ENCODE results near the gene TRIB2. TPM values are rescaled to one million over a fixed set of nuclear protein-coding genes. Genes with fewer than 3 reads are reported as not detected.
"Not testable (repeated sequence)": the region's sequence is repeated elsewhere in the genome, so short reads cannot be mapped to it uniquely, and the experiment has no call there.

Gene TRIB2
- 11.3 and 12.3 TPM in 2 replicates for total RNA-seq
- polyA plus RNA-seq (2012): 15.2 TPM

DNA sequence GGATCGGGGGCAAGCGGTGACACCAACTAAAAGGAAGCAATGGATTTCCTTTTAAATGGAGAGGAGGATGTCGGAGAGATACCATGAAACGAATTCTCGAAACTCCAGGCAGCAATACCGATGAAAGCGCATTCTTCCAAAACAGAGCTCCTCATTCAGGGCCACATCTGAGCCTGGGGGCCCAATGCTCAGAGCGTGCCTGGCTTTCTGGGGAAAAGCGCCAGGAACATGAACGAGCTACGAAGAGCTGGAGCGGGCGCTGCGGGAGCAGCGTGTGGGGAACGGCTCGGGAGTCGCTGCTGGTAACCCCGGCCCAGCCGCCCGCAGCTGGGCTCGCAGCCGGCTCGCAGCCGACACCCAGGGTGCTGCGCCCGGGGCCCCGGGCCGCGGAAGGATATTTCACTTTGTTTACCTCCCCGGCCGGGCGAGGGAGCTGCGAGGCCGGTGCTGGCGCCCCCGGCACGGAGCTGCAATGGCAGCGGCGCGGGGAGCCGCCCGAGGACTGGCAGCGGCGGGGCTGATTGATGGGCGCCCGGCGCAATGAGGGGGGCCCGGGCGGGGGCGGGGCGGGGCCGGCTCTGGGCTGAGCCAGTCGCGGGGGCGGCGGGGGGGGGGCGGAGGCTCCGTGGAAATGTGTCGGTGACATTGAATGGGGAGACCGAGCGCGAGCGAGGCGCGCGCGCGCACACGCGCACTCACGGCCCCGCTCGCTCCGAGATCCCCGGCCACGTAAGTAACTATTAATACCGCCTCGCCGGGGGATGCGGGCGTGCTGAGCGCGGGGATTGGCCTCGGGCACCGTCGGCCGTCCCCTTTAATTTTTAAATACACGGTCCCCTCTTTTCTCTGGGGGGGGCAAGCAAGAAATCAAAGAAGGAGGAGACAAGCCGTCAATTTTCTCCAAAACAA, at the start of gene TRIB2:
Gene TRIB2 (plus strand): TSS at position 655 of the 909 bp plus-strand sequence. CDS start 1,372 bp downstream, outside the sequence.
- peak; percentile 90 for DNase-seq (ENCODE audit: low read depth)

DNA sequence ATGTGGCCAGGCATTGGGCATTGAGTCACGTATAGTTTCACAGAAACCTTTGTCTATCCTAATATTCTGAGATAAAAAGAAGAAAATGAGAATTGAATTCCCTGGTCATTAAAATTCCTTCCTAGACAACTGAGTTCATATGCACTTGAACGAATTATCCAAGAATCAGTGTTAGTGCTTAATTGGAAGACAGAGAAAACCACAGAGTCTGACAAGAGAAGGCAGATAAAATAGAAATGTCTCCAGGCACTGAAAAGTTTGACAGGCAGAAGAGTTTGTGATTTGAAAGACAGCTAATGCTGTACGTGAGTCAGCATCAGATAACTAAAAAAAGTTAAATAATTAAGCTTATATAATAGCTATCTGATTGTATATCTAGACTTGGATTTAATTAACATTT, 47.7 kb upstream of the TRIB2 start:
- no peak for DNase-seq (ENCODE audit: low read depth)

DNA sequence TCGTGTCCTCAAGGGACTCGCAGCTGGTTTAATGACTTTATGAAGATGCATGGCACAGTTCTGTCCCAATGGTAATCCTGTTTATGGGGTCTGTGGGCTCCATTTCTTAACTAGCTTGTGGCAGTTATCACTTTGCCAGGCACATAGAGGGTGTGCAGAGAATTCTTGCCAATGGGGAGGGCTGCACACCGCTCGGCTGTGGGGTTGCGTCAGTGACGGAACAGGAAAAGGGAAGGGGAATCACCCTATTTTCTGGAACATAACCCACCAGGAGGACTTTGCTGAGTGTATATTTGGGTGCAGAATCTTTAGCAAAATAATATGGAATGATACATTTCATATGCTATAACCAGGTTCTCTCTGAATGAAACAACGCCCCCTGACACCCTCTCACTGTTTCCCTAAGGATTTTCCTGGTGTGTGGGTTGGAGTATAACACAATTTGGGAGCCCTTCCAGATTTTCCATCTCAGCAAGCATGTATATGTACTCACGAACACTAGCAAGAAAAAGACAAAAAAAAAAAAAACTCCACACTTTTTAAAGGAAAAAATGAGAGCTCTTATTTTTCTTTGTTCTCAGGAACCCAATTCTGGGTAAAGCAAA, 43.9 kb upstream of the TRIB2 start:
- no peak for DNase-seq (ENCODE audit: low read depth)

DNA sequence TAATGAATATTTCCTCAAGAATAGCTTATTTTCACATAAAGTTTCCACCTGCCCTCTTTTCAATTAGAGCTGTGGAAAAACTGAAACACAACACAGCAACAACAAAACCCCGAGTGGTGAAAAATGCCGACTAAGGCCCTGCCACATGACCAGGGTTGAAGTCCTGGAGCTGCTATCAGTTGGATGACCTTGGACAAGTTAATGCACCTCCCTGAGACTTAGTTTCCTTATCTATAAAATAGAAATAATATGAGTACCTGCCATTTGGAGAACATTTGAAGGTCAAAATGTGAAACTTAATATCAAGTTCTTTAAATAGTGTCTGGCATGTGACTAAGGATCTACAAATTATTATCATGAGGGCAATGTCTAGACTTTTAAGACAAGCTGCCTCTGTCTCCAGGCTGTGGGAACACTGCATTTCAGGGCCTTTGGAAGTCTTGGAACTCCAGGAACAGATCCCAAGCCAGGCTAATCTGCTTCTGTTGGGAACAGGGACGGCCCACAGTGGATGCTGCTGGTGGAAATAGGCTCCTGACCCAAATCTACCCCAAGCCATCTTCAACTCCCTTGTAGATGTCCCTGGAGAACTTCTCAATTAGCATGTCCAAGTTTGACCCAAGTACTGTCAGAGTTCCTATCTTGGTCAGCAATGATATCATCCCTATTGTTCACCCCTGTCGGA, 42.0 kb upstream of the TRIB2 start:
- no peak for DNase-seq (ENCODE audit: low read depth)

DNA sequence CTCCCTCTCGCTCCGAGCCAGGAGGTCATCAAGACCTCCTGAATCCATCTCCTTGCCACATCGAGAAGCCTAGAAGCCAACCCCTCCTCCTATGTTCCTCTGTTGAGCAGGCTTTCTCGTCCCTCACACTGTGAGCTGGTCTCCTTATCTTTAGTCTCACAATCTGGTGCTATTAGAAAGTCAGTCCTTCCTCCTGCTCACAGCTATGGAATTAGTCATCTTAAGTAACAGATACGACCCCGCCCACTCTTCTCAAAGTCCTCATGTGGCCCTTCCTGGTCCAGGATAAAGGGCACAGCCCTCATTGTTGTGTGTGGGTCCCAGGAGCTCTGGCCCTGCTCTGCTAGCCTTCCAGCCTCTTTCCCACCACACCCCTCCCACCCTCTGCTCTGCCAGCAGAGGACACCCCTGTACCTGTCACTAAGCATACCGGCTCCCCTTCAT, 41.4 kb upstream of the TRIB2 start:
- DNase-seq (ENCODE audit: low read depth): no peak

DNA sequence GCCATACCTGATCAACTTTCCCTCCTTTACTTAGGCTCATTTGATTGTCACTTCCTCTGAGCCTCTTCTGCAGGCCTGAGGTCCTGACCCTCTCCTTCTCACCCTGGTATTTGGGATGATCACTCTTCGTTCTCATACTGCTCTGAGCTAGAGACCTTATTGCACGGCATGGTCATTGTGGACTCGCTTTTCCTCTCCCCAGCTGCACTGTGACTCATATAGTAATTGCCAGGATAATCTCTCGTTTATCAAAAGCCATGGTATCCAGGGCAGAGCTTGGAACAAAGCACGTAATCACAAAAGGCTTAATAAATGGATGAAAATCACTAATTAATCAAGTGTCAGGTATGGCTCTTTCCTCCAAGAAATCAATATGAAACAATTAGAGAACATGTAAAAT, 40.9 kb upstream of the TRIB2 start:
- no peak for DNase-seq (ENCODE audit: low read depth)

DNA sequence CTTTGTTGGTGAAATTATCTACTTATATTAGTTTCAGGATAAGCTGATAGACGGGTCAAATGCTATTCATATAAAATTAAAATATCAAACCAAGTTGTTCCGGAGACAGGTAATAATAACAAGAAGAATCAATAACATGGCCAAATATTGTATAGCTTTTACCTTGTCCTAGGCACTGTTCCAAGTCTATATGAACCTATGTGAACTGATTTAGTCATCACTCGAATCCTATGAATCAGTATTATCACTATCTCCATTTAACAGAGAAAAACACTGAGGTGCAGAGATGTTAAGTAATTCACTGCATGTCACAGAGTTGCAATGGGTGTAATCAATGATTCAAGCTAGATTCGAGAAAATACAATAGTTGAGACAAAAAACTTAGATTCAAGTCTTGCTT, 40.0 kb upstream of the TRIB2 start:
- DNase-seq (ENCODE audit: low read depth): no peak

DNA sequence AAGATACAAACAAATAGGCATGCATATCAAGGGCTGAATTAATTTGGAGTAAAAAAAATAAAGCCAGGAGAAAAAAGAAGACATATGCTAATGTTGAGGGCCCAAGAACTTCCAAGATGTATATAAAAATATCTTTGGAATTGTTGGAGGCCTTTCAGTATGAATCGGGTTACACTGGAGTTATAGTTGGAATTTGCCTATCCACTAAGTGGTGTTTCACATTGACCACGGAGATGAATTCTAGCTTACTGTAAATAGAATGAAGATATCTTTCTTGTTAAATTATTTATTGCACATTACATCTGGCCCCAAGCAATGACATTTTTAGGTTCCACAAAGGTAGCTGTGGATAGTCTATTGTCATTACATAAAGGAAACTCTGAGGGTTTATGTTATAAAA, 38.5 kb upstream of the TRIB2 start:
- DNase-seq (ENCODE audit: low read depth): peak; percentile 19

DNA sequence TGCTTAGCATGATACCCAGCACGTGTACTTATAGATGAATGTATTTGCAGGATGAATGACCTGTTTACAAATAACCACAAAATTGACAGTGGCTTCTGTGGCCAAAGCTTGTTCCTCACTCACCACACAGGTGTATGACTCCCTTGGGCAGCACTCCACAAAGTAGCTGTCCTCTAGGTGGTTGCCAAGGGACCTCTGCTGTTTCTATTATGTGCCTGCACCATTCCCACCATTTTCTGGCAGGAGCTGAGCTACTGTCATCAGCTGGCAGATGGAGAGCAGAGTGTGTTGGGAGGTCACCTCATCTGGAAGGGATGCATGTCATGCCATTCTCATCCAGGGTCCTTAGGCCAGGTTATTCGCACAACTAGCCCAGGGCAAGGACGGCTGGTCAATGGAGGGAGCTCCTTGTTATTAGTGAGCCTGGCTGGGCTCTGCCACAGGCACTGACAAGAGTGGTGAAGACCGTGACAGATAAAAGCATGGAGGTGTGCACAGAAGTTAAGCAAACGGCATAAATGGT, 37.1 kb upstream of the TRIB2 start:
- DNase-seq (ENCODE audit: low read depth): no peak

DNA sequence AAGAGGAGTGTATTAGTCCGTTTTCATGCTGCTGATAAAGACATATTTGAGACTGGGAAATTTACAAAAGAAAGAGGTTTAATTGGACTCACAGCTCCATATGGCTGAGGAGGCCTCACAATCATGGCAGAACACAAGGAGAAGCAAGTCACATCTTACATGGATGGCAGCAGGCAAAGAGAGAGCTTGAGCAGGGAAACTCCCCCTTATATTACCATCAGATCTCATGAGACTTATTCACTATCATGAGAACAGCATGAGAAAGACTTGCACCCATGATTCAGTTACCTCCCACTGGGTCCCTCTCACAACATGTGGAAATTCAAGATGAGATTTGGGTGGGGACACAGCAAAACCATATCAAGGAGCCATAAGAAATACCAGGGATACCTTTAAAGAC, 36.6 kb upstream of the TRIB2 start:
- DNase-seq (ENCODE audit: low read depth): not testable (repeated sequence)

DNA sequence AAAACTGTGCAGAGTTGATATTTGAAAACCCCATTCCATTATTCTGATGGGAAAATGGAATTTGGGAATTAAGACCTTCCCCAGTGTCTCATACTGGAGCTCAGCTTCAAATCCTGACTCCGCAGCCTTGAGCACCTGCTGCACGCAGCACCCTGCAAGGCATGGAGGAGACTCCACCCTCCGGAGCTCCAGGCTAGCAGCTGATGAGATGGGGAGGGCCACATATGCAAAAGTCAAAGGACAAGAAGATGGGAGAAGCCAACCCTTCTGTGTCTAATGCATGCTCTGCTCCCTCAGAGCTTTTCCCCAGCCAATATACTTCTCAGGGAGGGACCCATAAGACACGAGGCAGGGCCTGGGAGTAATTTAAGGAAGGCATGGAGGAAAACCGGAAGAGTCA, 34.7 kb upstream of the TRIB2 start:
- no peak for DNase-seq (ENCODE audit: low read depth)

DNA sequence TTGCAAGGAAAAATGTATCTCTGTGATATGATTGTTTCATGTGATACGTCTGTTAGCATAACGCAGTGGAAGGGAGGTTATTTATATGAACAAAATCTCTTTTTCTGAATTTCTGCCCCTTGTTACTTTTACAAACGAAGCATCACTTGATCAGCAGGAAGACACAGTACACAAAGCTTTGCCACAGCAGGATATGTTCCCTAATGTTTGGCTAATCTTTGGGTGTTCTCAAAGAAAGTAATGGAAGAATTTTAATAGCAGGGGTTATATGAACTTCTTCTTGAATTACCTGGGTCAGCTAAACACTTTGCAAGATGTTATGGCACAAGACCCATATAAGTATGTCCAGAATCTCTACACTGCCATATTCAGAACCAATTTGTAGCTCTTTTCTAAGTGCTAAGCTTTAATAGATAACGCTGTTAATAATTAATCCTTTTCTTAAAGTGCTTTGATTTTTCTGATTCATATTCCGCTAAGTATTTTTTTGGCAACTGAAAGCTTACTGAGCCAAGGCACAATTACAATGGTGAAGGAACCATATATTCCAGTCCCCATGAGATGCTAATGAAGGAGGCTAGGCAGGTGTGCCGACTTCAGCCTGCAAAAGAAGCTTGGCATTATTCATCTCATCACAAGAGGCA, 33.2 kb upstream of the TRIB2 start:
- no peak for DNase-seq (ENCODE audit: low read depth)

DNA sequence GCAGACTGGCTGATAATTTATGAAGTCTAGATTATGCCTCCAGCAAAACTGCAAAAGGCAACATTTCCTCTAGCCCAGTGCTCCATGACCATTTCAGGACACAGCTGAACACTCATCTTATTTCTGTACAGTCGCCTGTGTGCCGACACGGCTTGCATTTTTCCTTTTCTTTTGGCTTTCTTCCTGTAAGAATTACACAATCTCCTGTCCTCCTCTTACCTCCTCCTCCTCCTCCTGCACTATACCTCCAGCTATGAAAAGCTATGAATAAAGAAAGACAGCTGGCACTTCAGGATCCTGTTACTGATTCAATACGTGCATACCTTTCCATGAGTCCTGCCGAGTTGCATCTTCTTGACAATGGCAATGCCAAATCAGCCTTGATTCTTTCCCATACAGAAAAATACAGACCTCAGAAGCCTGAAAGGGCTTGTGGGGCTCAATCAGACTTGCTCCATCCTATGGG, 32.2 kb upstream of the TRIB2 start:
- DNase-seq (ENCODE audit: low read depth): no peak

DNA sequence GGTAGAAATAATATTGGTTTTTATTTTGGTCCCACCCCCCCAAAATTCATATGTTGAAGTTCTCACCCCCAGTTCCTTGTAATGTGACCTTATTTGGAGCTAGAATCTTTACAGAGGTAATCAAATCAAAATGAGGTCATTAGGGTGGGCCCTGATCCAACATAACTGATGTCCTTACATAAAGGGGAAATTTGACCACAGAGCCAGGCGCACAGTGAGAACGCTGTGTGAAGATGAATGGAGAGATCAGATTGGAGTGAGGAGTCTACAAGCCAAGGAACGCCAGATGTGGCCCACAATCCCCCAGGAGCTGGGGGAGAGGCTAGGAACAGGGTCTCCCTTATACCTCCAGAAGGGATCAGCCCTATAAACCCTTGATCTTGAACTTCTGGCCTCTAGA, 31.6 kb upstream of the TRIB2 start:
- no peak for DNase-seq (ENCODE audit: low read depth)

DNA sequence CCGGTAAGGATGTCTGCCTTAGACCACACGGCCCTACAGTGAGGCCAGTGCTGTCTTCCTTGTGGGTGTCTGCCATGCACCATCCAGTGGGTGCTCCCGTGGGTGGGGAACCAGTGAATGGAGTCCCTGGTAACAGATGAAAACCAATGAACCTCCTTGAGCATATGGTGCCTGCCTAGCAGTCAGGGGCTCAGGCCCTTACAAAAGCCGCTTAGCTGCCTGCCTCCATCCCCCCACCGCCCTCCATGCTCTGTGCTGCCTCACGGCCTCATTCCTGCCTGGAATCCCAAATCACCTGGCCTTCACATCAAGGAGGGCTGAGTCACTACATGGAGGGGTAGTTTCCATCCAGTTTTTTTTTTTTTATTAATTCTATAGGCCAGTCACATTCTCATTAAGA, 30.8 kb upstream of the TRIB2 start:
- DNase-seq (ENCODE audit: low read depth): no peak

DNA sequence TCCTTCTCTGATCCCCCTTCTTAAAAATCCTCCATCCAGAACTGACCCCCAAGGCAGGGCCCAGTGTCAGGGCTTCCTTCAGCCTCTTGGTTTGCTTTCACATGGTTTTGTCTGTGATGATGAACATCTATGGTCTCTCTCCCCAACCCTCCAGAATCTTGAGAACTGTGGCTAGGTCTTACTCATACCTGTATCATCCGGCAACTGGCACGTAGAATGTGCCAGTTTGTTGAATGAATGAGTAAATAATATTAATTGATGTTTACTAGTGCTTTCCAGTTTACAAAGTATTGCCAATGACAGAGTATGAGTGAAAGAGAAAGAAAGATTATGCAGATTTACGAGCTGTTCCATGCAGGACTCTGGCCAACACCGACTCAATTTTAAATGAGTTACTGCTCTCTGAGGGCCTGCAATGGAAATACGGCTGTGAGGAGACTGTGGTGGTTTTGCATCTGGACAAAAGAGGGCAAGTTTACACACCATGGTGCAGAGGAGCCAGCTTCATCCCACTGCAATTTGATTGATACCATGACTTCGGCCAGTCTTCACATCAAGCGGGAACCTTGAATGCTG, 29.9 kb upstream of the TRIB2 start:
- DNase-seq (ENCODE audit: low read depth): no peak

DNA sequence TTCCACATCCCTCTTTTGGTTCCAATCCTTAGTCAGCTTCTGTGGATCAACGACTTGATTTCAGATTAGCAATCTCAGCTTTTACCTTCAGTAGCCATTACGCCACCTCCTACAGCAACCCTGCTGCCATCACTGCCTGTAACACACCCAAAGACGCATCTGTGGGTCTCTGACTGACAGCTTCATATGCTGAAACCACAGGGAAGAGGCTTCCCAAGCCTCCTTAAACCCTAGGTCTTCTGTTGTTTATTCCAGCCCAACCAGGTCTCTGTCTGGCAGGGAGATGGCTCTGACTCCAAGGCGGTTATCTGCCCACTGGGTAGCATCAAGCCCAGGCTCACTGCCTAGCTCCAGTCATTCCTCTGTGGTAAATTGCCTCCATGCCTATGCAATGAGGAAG, 28.6 kb upstream of the TRIB2 start:
- peak; percentile 60 for DNase-seq (ENCODE audit: low read depth)

DNA sequence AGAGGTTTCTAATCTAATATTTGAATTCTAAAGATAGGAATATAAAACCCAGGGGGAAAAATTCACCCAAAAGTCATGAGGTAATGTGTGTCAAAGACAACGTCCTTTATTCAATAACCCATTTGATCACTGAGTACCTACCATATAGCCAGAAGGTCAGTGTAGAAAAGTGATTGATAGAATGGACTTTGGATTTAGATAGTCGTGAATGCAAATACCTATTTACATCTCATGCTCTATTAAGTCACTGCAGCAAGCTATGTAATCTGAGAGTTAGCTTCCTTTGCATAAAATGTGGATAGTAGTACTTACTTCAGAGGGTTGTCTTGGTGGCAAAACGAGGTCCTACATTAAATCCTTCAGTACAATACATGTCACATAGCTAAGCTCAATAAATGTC, 27.8 kb upstream of the TRIB2 start:
- no peak for DNase-seq (ENCODE audit: low read depth)

DNA sequence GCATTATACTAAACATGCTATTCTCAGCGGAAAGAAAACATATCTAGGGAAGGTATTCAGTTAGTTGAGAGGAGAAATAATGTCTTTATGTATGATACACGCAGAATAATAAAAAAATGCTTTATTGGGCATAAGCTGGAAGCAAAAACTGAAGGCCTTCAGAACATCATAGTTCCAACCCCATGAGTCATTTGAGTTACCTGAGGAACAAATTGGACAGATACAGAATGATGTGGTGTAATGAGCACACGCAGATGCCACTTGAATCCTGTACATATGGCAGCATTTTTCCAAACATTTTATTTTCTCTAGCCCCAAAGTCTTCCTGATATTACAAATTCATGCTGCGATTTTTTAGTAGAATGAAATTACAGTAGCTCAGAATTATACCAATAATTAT, 23.2 kb upstream of the TRIB2 start:
- no peak for DNase-seq (ENCODE audit: low read depth)

DNA sequence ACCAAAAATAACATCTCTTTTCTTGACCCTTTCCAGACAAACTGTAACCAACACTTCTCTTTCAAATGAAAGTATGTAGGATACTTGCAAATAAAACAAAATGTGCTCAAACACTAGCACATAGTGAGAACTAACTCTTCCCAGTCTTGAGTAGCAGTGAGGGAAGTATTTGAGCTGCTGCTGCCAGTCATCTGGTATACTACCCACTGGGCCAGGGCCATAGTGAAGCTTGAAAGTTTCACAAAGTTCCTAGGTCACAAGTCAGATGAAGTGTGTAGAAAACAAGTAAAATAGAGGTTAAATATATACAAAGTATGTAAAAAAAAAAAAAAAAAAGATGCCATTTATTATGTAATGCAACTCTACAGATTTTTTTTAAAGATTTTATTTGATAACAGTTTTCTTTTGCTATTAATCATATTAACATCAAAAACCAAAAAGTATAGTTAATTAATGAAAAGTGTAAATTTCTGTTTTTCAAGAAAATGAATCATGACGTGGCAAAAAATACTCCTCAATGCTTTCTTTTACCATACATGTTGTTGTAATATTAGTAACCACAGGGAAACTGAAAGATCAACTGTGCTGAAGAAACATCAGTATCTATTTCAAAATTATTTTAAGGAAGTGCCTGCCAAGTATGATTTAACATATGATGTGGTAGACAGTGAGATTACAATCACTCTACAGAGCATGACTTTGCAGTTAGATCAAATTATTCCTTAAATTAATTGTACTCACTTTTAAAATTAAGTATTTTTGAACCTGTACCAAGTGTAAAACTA, 21.6 kb upstream of the TRIB2 start:
- no peak for DNase-seq (ENCODE audit: low read depth)
